HepG2 (cell line): Measurements from ENCODE around the gene SERPINB7.

Source experiments
- ASH2L ChIP-seq: fragments of 300-600, 200-600 bp; sonication (generic); IDR thresholded peaks from 2 replicates; pipeline ENCODE4 v1.7.0; 2017; ENCODE audit warnings: low read depth, mild to moderate bottlenecking, moderate library complexity, mixed read lengths, low read length; ENCODE audit not compliant: insufficient read length
- ELF1 ChIP-seq: sonication (generic); formaldehyde crosslinking; IDR thresholded peaks from 2 replicates; pipeline ENCODE4 v1.4.0; 2020; ENCODE audit warnings: missing genetic modification reagents
- JUN ChIP-seq: sonication (generic); formaldehyde crosslinking; IDR thresholded peaks from 2 replicates; pipeline ENCODE4 v1.4.0; 2020; ENCODE audit warnings: mild to moderate bottlenecking, missing genetic modification reagents
- POLR2AphosphoS5 ChIP-seq: IDR thresholded peaks from 2 replicates; pipeline ENCODE4 v1.6.1; 2012; ENCODE audit warnings: low read depth, low read length
- ZNF644 ChIP-seq: IDR thresholded peaks from 2 replicates; pipeline ENCODE4 v1.6.1; 2016; ENCODE audit warnings: low read depth

DNA sequence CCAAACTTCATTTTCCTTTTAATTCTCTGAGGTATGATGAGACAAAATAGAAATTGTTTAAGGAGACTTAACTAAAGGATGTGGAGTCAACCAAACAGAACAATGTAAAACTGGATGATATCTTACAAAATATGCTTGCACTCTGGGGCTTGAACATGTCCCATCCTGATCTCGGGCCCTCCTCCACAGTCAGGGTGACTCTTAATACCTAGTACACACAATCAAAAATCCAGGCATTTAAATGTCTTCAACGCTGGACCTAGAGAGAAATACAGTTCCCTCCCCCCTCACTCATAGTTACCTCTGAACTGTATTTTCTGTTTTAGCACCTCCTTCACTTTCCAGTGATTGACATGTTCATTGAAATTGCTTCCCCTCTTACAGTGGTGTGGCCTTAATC, 75.4 kb downstream of the SERPINB7 start:
- TF ChIP-seq JUN: no peak
- no peak for TF ChIP-seq ZNF644 (CRISPR knock-in tag)
- no peak for TF ChIP-seq ASH2L
- no peak for TF ChIP-seq ELF1 (CRISPR knock-in tag)
- TF ChIP-seq POLR2AphosphoS5: no peak
